ENCODE measurements around the gene RPRD1A.

GRCh38 chr18:36099311-36099710 is 32.0 kb upstream of the RPRD1A start:
- TF ChIP-seq, protein P1, sequence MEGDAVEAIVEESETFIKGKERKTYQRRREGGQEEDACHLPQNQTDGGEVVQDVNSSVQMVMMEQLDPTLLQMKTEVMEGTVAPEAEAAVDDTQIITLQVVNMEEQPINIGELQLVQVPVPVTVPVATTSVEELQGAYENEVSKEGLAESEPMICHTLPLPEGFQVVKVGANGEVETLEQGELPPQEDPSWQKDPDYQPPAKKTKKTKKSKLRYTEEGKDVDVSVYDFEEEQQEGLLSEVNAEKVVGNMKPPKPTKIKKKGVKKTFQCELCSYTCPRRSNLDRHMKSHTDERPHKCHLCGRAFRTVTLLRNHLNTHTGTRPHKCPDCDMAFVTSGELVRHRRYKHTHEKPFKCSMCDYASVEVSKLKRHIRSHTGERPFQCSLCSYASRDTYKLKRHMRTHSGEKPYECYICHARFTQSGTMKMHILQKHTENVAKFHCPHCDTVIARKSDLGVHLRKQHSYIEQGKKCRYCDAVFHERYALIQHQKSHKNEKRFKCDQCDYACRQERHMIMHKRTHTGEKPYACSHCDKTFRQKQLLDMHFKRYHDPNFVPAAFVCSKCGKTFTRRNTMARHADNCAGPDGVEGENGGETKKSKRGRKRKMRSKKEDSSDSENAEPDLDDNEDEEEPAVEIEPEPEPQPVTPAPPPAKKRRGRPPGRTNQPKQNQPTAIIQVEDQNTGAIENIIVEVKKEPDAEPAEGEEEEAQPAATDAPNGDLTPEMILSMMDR (IDR thresholded peaks at IDR 0.05) = no peak
- TF ChIP-seq POLR2AphosphoS5 (IDR thresholded peaks at IDR 0.05) = no peak
- TF ChIP-seq POLR2A (IDR thresholded peaks at IDR 0.05) = no peak

Data from sigmoid colon (tissue), 4 donors.